Fibroblast of lung (primary cell): ENCODE results near the gene PPP1R3F. TPM values are rescaled to one million over a fixed set of nuclear protein-coding genes. Genes with fewer than 3 reads are reported as not detected.

Source experiments
- DNase-seq, 2 donors: peaks; one replicate each; pipeline versions ENCODE4 v3.0.0 to v3.0.0-alpha.2; 2010; ENCODE audit warnings: low read depth in 2 of 2
- H2AFZ ChIP-seq: 2 replicates; pipeline ENCODE4 v1.5.1; 2012; ENCODE audit warnings: low read length, control low read depth, inconsistent platforms
- H3K27ac ChIP-seq: 2 replicates; pipeline ENCODE4 v1.5.1; 2011; ENCODE audit warnings: low read length, control low read depth; ENCODE audit not compliant: insufficient read depth
- H3K27me3 ChIP-seq: 2 replicates; pipeline ENCODE4 v1.5.1; 2011; ENCODE audit warnings: mild to moderate bottlenecking, low read length; ENCODE audit not compliant: control insufficient read depth, insufficient read depth
- H3K36me3 ChIP-seq: 2 replicates; pipeline ENCODE4 v1.5.1; 2011; ENCODE audit warnings: low read length; ENCODE audit not compliant: control insufficient read depth, insufficient read depth
- H3K4me1 ChIP-seq: 2 replicates; pipeline ENCODE4 v1.5.1; 2011; ENCODE audit warnings: low read length; ENCODE audit not compliant: control insufficient read depth, insufficient read depth; ENCODE audit errors: extremely low read depth
- H3K4me2 ChIP-seq: 2 replicates; pipeline ENCODE4 v1.5.1; 2011; ENCODE audit warnings: low read length, control low read depth; ENCODE audit not compliant: insufficient read depth; ENCODE audit errors: extremely low read depth
- H3K4me3 ChIP-seq, 4 experiments: fragments of 200-600 bp in 1 of 4; sonication (generic) in 1 of 4; replicated peaks in 1 of 4; 2 replicates each; pipeline ENCODE4 v1.5.1; 2011 to 2016; ENCODE audit warnings: low read length in 4 of 4, low read depth in 3 of 4, mild to moderate bottlenecking in 3 of 4, control low read depth in 2 of 4, inconsistent platforms in 1 of 4, mixed read lengths in 1 of 4; ENCODE audit not compliant: insufficient read depth in 1 of 4; ENCODE audit errors: control extremely low read depth in 1 of 4
- H3K79me2 ChIP-seq: 2 replicates; pipeline ENCODE4 v1.5.1; 2012; ENCODE audit warnings: mild to moderate bottlenecking, low read length, inconsistent platforms; ENCODE audit not compliant: control insufficient read depth, insufficient read depth
- H3K9ac ChIP-seq: 2 replicates; pipeline ENCODE4 v1.5.1; 2011; ENCODE audit warnings: mild to moderate bottlenecking, low read length, control low read depth; ENCODE audit not compliant: insufficient read depth
- H3K9me3 ChIP-seq: 2 replicates; pipeline ENCODE4 v1.5.1; 2012; ENCODE audit warnings: low read depth, low read length; ENCODE audit not compliant: control insufficient read depth, insufficient read depth
- H4K20me1 ChIP-seq: 2 replicates; pipeline ENCODE4 v1.5.1; 2011; ENCODE audit warnings: low read length; ENCODE audit not compliant: control insufficient read depth, insufficient read depth; ENCODE audit errors: extremely low read depth
- EZH2 ChIP-seq: IDR thresholded peaks from 2 replicates; pipeline ENCODE4 v1.5.1; 2012; ENCODE audit warnings: low read length, control low read depth, mild to moderate bottlenecking; ENCODE audit errors: missing control alignments
- polyA plus RNA-seq, 2 donors: library from polyadenylated mRNA; depleted of rRNA in 1 of 2; stranded (reverse) in 1 of 2; unstranded in 1 of 2; fragments of >200 nt; gene quantifications; 2 replicates each; pipeline ENCODE4 v1.2.1, GENCODE V29; 2011 to 2012; ENCODE audit warnings: missing spikeins in 1 of 2
- total RNA-seq: library from RNA; depleted of rRNA; stranded (reverse); fragments of >200 nt; gene quantifications from 2 replicates; pipeline ENCODE4 v1.2.1, GENCODE V29; 2014
- TF ChIP-seq, protein P1 (sequence below), 2 donors: IDR thresholded peaks in 1 of 2; conservative IDR thresholded peaks in 1 of 2; 1 replicate in 1 of 2; 2 replicates in 1 of 2; pipeline ENCODE4 v1.5.1; 2011 to 2012; ENCODE audit warnings: low read length in 2 of 2, control low read depth in 1 of 2, inconsistent platforms in 1 of 2, low read depth in 1 of 2, mild to moderate bottlenecking in 1 of 2

The PPP1R3F gene
- total and polyA plus RNA-seq, 2 donors (not counting 1 experiment from before 2014, with no cell fraction given) = 0.93 to 6.8 TPM

DNA sequence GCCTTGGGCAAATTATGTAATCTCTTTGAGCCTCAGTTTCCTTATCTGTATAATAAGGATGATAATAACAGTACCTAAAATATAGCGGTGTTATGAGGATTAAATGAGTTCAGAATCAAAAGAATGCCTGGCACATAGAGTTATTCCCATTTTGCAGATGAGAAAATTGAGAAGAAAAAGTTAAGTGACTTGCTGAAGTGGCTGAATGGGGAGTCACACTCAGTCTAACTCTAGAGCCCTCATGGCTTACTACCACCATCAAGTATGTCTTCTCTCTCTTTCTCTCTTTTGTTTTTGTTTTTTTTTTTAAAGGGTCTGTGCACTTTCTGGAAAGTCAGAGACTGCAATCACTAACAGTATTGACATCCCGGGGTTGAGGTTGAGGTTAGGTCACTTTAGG is 37.1 kb upstream of the PPP1R3F start:
- no peaks in the 10 kb centered on the region for H3K4me1 ChIP-seq
- no peaks in the 10 kb centered on the region for H3K9me3 ChIP-seq
- H3K4me2 ChIP-seq = no peak overlapping the region
- no peaks in the 10 kb centered on the region for H3K79me2 ChIP-seq
- TF ChIP-seq, protein P1, sequence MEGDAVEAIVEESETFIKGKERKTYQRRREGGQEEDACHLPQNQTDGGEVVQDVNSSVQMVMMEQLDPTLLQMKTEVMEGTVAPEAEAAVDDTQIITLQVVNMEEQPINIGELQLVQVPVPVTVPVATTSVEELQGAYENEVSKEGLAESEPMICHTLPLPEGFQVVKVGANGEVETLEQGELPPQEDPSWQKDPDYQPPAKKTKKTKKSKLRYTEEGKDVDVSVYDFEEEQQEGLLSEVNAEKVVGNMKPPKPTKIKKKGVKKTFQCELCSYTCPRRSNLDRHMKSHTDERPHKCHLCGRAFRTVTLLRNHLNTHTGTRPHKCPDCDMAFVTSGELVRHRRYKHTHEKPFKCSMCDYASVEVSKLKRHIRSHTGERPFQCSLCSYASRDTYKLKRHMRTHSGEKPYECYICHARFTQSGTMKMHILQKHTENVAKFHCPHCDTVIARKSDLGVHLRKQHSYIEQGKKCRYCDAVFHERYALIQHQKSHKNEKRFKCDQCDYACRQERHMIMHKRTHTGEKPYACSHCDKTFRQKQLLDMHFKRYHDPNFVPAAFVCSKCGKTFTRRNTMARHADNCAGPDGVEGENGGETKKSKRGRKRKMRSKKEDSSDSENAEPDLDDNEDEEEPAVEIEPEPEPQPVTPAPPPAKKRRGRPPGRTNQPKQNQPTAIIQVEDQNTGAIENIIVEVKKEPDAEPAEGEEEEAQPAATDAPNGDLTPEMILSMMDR (conservative IDR thresholded peaks at IDR 0.05 in 1 of 2, IDR thresholded peaks at IDR 0.05 in 1 of 2; ENCODE audit: low read depth in 1 of 2, low read length in 2 of 2) = no peak
- TF ChIP-seq EZH2 = no peak
- no peak overlapping the region for H2AFZ ChIP-seq
- H3K4me3 ChIP-seq = no peak overlapping the region
- H3K36me3 ChIP-seq = no peaks in the 10 kb centered on the region
- no peak overlapping the region for H3K9ac ChIP-seq
- no peaks in the 10 kb centered on the region for H4K20me1 ChIP-seq
- no peak for DNase-seq
- no peaks in the 10 kb centered on the region for H3K27me3 ChIP-seq
- H3K27ac ChIP-seq = no peak overlapping the region

DNA sequence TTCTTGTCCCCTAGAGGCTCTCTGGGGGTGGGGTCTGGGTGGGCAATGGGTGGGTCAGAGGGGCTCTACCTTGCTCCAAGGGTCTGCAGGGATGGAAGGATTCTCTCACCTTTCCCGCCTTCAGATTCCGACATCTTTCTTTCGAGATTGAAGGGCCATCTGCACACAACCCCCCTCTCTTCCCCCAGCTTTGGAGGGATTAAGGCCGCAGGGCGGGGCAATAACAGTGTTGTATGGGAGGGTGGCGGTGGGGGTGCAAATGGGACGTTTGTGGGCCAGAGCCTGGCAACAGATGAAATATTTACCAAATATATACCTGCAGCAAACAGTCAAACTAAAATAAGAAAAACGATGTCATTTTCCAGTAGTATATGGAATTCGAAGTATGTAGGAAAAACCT is 36.4 kb upstream of the PPP1R3F start, which contains the start of gene CACNA1F:
Gene CACNA1F, minus strand, starts transcription at position 165 of the 400 bp plus-strand sequence. Its CDS starts 31 bp downstream, at position 134.
- no peak within 1 kb of the TSS for H2AFZ ChIP-seq
- no peaks in the 10 kb centered on the region for H3K4me1 ChIP-seq
- H3K27ac ChIP-seq = no peak within 1 kb of the TSS
- no peaks in the 10 kb centered on the region for H3K9me3 ChIP-seq
- no peak within 1 kb of the TSS for H3K9ac ChIP-seq
- no peak within 1 kb of the TSS for H3K4me3 ChIP-seq
- TF ChIP-seq, protein P1 (conservative IDR thresholded peaks at IDR 0.05 in 1 of 2, IDR thresholded peaks at IDR 0.05 in 1 of 2; ENCODE audit: low read depth in 1 of 2, low read length in 2 of 2) = no peak
- TF ChIP-seq EZH2 = no peak
- H3K79me2 ChIP-seq = no peaks in the 10 kb centered on the region
- H3K36me3 ChIP-seq = no peaks in the 10 kb centered on the region
- no peaks in the 10 kb centered on the region for H3K27me3 ChIP-seq
- no peaks in the 10 kb centered on the region for H4K20me1 ChIP-seq
- DNase-seq = no peak
- peak within 1 kb of the TSS; percentile 44 for H3K4me2 ChIP-seq

DNA sequence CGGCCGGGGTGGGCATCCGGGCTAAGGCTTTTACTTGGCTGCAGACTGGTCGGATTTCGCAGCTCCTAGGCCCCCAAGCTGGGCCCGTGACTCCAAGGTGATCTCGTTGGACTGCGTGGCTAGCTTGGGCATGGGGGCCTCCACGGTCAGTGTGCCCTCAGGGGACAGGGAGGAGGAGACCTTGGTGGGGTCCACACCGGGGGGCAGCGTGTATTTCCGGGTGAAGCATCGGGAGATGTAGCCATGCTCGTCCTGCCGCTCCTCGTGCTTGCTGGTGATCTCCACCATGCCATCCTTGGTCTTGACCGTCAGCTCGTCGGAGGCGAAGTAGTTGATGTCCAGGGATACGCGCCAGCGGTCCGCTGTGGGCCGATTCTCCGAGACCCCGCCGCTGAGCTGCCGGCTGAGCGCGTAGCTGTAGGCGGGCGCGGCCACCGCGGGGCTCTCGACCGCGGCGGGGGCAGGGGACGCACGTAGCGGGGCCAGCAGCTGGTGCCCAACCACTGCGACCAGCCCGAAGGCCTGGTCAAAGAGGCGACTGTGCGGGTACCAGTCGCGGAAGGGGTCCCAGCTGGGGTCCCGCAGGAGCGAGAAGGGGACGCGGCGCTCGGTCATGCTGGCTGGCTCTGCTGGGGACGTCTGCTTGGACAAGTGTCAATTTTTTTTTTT is 35.6 kb upstream of the PPP1R3F start:
- H4K20me1 ChIP-seq = no peaks in the 10 kb centered on the region
- no peak for TF ChIP-seq EZH2
- TF ChIP-seq, protein P1 (conservative IDR thresholded peaks at IDR 0.05 in 1 of 2, IDR thresholded peaks at IDR 0.05 in 1 of 2; ENCODE audit: low read depth in 1 of 2, low read length in 2 of 2) = no peak
- peak overlapping the region; percentile 44 for H3K4me2 ChIP-seq
- H3K9me3 ChIP-seq = no peaks in the 10 kb centered on the region
- H3K27me3 ChIP-seq = no peaks in the 10 kb centered on the region
- no peaks in the 10 kb centered on the region for H3K4me1 ChIP-seq
- H2AFZ ChIP-seq = no peak overlapping the region
- no peak overlapping the region for H3K9ac ChIP-seq
- H3K36me3 ChIP-seq = no peaks in the 10 kb centered on the region
- no peaks in the 10 kb centered on the region for H3K79me2 ChIP-seq
- H3K27ac ChIP-seq = no peak overlapping the region
- no peak overlapping the region for H3K4me3 ChIP-seq
- DNase-seq = no peak
